Breast epithelium (tissue), 4 donors: Measurements from ENCODE around the gene FEM1A. TPM values are rescaled to one million over a fixed set of nuclear protein-coding genes. Genes with fewer than 3 reads are reported as not detected.

Experiments used
- DNase-seq, 2 donors: peaks; one replicate each; pipeline ENCODE4 v3.0.0-alpha.2; 2019; ENCODE audit warnings: low spot score in 2 of 2
- H3K27ac ChIP-seq, 2 donors: fragments of 200-600 bp; sonication (generic) in 1 of 2; one replicate each; pipeline ENCODE4 v1.5.1; 2016 to 2019; ENCODE audit warnings: mild to moderate bottlenecking in 1 of 2
- H3K27me3 ChIP-seq, 2 donors: fragments of 200-600 bp; sonication (generic) in 1 of 2; one replicate each; pipeline versions ENCODE4 v1.5.1 to v1.6.0; 2017 to 2019; ENCODE audit warnings: control low read depth in 1 of 2, mild to moderate bottlenecking in 1 of 2
- H3K36me3 ChIP-seq: fragments of 200-600 bp; one replicate; pipeline ENCODE4 v1.5.1; 2019
- H3K4me1 ChIP-seq, 2 donors: fragments of 200-600 bp; sonication (generic); one replicate each; pipeline ENCODE4 v1.5.1; 2016 to 2019; ENCODE audit warnings: control low read depth in 1 of 2
- H3K4me3 ChIP-seq, 3 donors: fragments of 200-600 bp; sonication (generic); 1 replicate in 2 of 3; 2 replicates in 1 of 3; pipeline ENCODE4 v1.5.1; 2016 to 2019; ENCODE audit warnings: mild to moderate bottlenecking in 3 of 3, moderate library complexity in 2 of 3
- H3K9me3 ChIP-seq, 2 donors: fragments of 200-600 bp; sonication (generic) in 1 of 2; one replicate each; pipeline ENCODE4 v1.5.1; 2016 to 2019; ENCODE audit warnings: control low read depth in 1 of 2
- POLR2A ChIP-seq: fragments of 450-650 bp; IDR thresholded peaks from one replicate; pipeline ENCODE4 v1.6.1; 2016; ENCODE audit warnings: antibody characterized with exemption, mild to moderate bottlenecking, moderate library complexity
- POLR2AphosphoS5 ChIP-seq, 3 donors: sonication (generic); formaldehyde crosslinking; IDR thresholded peaks; one replicate each; pipeline ENCODE4 v1.6.1; 2017; ENCODE audit warnings: antibody characterized with exemption in 3 of 3
- intact Hi-C: fragments of 100-400 bp; cut with DNase I; formaldehyde crosslinking; loops from one replicate; pipeline ENCODE4 v1.15.1; 2023; ENCODE audit warnings: low total_unique reads
- total RNA-seq, 3 donors: library from RNA; depleted of rRNA; stranded (reverse); fragments of >200 nt; gene quantifications; one replicate each; pipeline ENCODE4 v1.1.0, GENCODE V29; 2016
- TF ChIP-seq, protein P1 (sequence below), 3 donors: fragments of 450-650 bp; IDR thresholded peaks; one replicate each; pipeline ENCODE4 v1.5.1; 2016 to 2017; ENCODE audit warnings: antibody characterized with exemption in 3 of 3, mild to moderate bottlenecking in 3 of 3, moderate library complexity in 3 of 3

The FEM1A gene
- total RNA-seq, 3 donors from 2014 or later: 10.4 to 17.6 (median 12.5) TPM

DNA sequence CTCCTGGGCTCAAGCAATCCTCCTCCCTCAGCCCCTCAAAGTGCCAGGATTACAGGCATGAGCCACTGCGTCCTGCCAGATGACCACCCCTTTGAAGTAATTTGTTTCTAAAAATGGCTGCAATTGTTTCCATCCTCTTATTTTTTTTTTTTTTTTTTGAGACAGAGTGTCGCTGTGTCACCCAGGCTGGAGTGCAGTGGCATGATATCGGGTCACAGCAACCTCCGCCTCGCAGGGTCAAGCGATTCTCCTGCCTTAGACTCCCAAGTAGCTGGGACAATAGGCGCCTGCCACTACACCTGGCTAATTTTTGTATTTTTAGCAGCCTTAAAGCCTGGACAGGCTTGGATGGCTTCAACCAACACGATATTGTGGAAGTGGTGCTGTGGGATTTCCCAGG is 45.5 kb upstream of the FEM1A start:
- Histone ChIP-seq H3K36me3 (no peaks in the 10 kb centered on the region), H3K9me3 (no peaks in the 10 kb centered on the region), H3K4me1 (no peaks in the 10 kb centered on the region), H3K27me3 (no peaks in the 10 kb centered on the region), H3K27ac (no peak overlapping the region), H3K4me3 (no peak overlapping the region)
- intact Hi-C loops: no loop called here
- no peak for TF ChIP-seq POLR2AphosphoS5 (IDR thresholded peaks at IDR 0.05)
- TF ChIP-seq, protein P1, sequence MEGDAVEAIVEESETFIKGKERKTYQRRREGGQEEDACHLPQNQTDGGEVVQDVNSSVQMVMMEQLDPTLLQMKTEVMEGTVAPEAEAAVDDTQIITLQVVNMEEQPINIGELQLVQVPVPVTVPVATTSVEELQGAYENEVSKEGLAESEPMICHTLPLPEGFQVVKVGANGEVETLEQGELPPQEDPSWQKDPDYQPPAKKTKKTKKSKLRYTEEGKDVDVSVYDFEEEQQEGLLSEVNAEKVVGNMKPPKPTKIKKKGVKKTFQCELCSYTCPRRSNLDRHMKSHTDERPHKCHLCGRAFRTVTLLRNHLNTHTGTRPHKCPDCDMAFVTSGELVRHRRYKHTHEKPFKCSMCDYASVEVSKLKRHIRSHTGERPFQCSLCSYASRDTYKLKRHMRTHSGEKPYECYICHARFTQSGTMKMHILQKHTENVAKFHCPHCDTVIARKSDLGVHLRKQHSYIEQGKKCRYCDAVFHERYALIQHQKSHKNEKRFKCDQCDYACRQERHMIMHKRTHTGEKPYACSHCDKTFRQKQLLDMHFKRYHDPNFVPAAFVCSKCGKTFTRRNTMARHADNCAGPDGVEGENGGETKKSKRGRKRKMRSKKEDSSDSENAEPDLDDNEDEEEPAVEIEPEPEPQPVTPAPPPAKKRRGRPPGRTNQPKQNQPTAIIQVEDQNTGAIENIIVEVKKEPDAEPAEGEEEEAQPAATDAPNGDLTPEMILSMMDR (IDR thresholded peaks at IDR 0.05): no peak
- no peak for TF ChIP-seq POLR2A
- DNase-seq: no peak

DNA sequence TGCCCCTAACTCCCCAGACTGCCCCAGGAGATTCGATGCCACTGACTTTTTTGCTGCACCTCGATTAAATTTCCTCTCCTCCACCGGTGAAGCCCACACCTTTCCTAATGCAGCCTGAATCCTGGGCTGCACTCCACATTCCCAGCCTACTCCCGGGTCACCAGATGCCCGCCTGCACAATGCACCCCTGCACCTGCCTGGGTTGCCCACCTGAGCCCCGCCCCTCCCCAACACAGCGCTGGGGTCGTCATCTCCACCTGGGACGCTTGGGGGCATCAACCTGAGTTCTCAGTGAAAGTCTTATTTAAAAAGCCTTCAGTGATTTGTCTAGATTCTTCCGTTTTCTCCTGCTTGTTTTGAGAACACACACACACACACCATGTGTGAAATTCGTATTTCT is 43.3 kb upstream of the FEM1A start:
- Histone ChIP-seq H3K9me3 (no peaks in the 10 kb centered on the region), H3K27ac (no peak overlapping the region), H3K27me3 (no peaks in the 10 kb centered on the region), H3K36me3 (no peaks in the 10 kb centered on the region), H3K4me3 (no peak overlapping the region), H3K4me1 (no peaks in the 10 kb centered on the region)
- TF ChIP-seq POLR2A (no peak), POLR2AphosphoS5 (IDR thresholded peaks at IDR 0.05) (no peak)
- TF ChIP-seq, protein P1 (IDR thresholded peaks at IDR 0.05): no peak
- DNase-seq: no peak
- intact Hi-C loops: no loop called here

DNA sequence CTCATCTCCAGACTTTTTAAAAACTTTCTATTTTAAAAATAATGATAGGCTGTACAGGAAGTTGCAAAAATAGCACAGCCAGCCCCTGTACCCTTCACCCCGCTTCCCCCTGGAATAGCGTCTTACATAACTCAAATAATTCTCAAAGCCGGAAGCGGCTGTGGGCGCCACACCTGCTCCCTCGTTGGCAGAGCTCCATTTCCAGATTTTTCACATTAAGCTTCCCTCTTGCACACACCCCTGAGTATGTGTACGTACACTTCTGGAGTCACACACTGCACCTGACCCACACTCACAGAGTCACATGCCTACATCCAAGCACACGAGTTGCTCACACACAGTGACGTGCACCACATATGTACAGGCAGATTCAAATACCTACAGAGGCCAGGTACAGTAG is 42.9 kb upstream of the FEM1A start:
- intact Hi-C loops: no loop called here
- H3K27ac ChIP-seq: no peak overlapping the region
- H3K9me3 ChIP-seq: no peaks in the 10 kb centered on the region
- no peaks in the 10 kb centered on the region for H3K36me3 ChIP-seq
- no peak overlapping the region for H3K4me3 ChIP-seq
- no peaks in the 10 kb centered on the region for H3K27me3 ChIP-seq
- TF ChIP-seq POLR2A (no peak), POLR2AphosphoS5 (IDR thresholded peaks at IDR 0.05) (no peak)
- TF ChIP-seq, protein P1 (IDR thresholded peaks at IDR 0.05): no peak
- DNase-seq: no peak
- no peaks in the 10 kb centered on the region for H3K4me1 ChIP-seq

DNA sequence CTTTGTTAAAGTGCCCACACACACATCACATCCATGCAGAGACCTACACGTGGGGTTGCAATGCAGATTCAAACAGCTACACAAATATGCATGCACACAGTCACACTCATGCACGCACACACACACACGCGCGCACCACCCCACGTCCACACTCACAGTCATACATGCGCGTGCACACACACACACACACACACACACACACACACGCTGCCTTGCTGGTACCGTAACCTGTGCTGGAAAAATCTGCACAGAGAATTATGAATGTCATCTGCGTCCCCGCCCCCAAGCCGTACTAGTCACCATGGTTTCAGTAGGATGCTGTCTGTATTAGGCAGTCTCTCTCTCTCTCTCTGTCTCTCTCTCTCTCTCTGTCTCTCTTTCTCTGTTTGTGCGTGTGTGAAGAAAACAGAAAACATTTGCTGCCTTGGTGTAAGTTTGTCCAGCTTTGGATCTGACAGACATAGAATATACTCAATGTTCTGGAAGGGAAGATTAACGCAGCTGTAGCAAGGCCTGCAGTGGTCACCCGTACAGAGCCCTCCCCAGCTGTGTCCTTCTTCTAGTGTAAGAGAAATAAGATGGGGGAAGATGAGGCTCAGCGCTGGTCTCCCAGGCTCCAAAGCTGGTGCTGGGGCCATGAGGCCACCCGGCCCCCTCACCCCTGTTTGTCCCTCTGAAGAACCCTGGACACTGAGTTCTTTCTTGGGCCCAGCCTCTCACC is 41.5 kb upstream of the FEM1A start:
- H3K9me3 ChIP-seq: no peaks in the 10 kb centered on the region
- H3K4me1 ChIP-seq: no peaks in the 10 kb centered on the region
- H3K36me3 ChIP-seq: no peaks in the 10 kb centered on the region
- intact Hi-C loops: no loop called here
- H3K4me3 ChIP-seq: no peak overlapping the region
- H3K27me3 ChIP-seq: no peaks in the 10 kb centered on the region
- DNase-seq: no peak
- H3K27ac ChIP-seq: no peak overlapping the region
- TF ChIP-seq, protein P1 (IDR thresholded peaks at IDR 0.05): no peak
- TF ChIP-seq POLR2AphosphoS5 (IDR thresholded peaks at IDR 0.05) (no peak), POLR2A (no peak)

DNA sequence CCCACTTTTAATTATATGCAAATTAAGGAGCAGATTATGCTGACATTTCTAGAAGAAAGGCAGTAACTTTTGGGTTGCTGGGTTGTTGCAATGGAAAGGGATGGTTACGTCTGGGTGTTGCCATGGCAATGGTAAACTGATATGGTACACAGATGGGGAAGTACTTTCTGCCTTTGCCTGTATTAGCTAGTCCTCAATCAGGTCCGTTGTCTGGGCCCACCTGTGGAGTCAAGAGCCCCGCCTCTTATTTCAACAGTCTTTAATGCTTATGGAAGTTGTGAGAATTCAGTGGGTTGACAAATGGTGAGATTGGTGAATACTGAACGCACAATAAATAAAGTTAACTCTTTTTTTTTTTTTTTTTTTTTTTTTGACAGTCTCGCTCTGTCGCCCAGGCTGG is 37.3 kb upstream of the FEM1A start:
- Histone ChIP-seq H3K27me3 (no peaks in the 10 kb centered on the region), H3K36me3 (no peaks in the 10 kb centered on the region), H3K4me1 (no peaks in the 10 kb centered on the region), H3K4me3 (no peak overlapping the region), H3K27ac (no peak overlapping the region), H3K9me3 (no peaks in the 10 kb centered on the region)
- intact Hi-C loops: no loop called here
- no peak for DNase-seq
- no peak for TF ChIP-seq POLR2AphosphoS5 (IDR thresholded peaks at IDR 0.05)
- TF ChIP-seq, protein P1 (IDR thresholded peaks at IDR 0.05): no peak
